GM19324 (cell line): ENCODE data around the gene PITPNB.

ENCODE experiments used
- ATAC-seq: cut with Tn5 transposase; IDR thresholded peaks from one replicate; pipeline ENCODE4 v1.9.1; 2021; ENCODE audit warnings: mild to moderate bottlenecking, moderate library complexity; ENCODE audit not compliant: unreplicated experiment, low FRiP score

The PITPNB gene

DNA sequence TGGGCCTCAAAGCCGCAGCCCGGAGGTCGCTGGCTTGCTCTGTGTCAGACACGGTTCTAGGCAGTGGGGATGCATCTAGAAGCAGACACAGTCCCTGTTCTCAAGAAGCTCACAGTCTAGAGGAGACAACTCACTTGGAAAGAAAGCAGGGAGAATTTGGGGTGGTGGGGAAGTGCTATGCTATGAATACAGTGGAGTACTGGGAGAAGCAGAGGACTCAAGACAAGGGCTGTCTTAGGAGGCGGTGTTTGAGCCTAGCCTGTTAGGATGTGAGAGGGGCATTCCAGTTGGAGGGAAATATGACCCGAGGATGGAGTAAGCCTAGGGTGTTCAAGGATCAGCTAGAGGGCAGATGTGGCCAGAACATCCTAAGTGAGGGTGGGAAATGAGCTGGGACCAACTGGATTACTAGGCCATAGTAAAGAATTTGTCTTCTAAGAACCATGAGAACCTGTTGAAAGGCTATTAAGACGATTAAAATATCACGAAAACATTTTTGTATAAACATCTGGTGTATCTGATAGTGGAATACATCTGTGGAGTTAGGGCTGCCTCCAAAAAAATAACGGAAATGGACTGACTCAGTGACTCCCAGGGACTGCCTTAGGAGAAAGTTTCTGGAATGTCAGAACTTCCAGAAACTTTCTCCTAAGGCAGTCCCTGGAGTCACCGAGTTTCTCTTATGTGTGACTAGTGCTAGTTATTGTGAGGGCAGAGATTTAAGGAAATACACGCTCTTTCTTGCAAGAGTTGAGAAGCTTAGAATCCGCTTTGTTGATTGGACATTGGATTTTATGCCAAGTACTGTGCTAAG is 1.1 kb upstream of the PITPNB start:
- peak; percentile 26 for ATAC-seq

DNA sequence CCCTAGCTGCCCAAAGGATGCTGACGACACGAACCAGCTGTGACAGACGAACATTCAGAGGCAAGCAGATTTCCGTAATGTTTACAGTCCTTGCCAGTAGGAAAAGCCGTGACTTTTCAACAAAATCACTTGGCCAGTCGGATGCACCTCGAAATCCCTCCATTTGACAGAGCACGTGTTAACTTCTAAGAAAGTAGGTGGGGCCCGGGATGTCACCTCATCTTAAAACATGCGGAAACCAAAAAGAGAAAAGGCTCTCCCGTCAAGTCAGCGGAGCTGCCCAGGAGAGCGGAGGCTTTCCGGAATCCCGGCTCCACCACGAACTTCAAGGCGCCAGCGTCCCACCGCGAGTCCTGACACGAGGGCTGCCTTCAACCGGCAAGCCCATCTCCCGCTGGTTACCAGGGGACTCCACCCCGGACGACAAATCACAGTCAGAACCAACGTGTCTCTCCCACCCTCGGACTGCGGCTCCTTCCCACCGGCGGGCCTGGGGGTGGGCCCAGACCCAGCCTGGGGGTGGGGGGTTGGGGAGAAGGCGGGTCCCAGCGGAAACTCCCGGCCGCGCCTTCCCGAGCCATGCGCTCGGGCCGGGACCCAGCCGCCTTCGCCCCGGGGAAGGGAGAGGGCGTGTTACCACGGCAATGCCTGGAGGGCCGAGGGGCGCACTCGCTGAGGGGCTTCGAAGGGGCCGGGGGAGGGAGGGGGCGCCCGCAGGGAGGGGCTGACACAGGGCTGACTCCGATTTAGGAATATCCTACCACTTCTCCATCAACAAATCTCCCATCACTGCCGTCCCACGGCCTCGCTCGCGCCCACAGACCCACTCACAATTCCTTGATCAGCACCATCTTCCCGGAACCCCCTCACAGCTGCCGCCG is 475 bp downstream of the PITPNB start:
- ATAC-seq = peak; percentile 23

DNA sequence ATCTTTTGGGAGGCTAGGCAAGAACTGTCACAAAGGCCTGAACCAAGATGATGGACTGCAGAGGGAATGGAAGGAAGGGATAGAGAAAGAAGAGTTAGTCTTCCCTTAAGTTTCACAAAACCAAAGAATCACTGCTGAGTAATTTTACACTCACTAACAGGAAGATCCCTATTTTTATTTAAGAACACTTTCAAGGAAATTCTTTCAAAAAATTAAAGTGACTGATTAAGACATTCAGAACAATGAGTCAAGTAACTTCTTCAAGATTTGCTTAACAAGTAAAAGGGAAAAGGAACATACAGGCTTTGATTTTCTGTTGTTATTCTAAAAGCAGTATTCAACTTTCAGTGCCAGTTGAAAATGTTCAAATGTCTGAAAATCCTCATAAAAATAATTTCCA is 3.1 kb downstream of the PITPNB start:
- ATAC-seq = no peak

DNA sequence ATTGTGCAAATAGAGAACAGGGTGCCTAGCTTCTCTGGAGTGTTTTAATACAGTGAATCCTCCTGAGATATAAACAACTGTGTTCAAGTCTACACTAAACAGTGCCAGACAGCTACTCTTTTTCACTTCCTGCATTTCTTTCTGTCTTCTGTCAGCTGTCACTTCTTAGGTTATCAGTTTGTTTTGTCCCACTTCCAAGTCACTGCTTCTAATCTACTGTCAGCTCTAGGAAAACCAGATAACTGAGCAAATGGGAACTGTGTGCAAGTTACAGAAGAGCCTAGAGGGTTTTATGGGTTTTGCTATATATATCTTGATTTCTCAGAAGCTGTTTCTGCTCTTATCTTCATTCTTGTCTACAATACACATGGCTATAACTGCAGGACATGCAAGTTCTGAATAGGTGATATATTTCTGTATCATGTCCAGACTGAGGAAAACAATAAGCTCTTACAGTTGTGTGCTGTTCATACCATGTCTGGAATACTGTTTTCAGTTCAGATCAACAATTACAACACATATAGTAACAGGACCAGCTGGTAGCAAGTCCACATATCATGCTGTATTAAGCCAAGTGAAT is 5.8 kb downstream of the PITPNB start:
- no peak for ATAC-seq

DNA sequence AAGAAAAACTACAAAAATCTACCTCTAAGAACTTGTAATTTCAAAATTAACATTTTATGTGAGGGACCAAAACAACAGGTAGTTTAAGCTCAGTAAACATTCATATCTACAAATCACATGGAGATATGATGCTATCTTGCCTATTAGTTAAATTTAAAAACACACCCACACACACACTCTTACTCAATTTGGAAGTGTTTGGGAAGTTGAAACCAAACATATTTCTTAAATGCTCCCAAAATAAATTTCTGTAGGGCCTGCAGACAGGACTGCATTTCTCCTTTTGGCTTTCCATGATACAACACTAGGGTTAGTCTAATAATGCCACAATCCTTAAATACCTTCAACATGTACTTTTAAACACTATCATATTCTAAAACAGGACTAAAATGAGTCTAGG is 7.0 kb downstream of the PITPNB start:
- ATAC-seq = no peak

DNA sequence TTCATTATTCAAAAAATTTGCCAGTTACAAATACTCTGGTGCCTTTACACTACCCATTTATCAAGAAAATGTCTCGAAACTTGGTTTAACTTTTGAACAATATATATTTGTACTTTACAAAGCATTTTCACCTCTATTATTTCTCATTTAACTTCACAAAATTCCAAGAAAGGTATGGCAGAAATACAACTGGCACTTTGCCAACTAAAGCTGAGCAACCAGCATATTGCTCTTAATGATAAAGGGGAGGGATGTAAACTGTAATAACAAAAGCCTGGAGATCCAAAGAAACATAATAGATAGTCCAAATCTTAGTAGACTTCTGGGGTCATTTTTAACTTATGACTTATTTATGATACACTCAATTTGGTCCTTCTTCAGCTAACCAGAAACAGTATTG is 7.7 kb downstream of the PITPNB start:
- ATAC-seq = no peak

DNA sequence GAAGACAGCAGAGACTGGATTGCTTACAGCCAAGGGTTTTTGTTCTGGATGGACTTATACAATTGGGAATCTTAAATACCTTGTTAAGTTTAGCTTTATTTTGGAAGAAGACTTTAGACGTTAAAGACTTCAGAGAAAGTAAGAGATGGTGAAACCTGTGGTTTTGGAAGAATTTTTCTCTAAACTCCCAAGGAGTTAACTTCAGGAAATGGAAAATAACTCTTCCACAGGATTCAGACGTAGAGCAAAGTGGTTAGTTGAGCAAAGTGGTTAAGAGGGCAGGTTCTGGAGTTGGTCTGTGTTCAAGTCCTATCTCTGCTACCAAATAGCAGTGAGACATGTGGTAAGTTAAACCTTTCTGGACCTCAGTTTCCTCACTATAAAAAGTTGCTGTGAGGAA is 12.8 kb downstream of the PITPNB start:
- ATAC-seq = no peak

DNA sequence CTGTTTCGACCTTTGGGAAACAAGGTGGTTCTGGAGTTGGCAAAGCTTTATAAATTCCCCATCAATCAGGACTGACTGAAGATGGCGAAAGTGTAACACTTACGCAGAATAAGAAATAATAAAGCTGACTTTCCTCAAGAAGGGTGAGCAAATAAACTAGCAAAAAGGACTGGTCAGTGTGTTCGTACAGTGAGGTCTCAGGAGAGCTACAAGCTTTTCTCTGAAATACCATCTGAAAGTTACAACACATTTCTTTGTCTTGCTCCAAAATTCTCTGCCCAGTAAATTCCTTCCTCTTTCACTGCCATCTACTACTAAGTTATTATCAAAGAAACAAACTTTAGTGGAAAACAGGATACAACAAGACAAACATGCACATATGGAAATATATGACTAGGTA is 13.4 kb downstream of the PITPNB start:
- ATAC-seq = no peak

DNA sequence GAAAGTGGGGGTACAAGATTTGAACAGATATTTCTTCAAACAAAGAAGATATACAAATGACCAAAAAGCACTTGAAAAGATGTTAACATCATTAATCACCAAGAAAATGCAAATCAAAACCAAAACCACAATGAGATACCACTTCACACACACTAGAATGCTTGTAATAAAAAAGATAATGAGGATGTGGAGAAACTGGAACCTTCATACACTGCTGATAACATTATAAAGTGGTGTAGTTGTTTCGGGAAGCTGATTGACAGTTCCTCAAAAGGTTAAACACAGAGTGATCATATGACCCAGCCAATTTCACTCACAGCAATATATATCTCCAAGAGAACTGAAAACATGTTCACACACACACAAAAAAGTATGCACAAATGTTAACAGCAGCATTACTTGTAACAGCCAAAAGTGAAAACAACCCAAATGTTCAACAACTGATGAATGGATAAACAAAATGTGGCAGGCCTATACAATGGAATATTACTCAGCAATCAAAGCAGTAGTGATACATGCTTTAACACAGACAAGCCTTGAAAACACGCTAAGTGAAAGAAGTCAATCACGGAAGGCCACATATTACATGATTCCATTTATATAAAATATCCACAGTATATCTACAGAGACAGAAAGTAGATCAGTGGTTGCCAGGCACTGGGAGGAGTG is 15.1 kb downstream of the PITPNB start:
- ATAC-seq = no peak

DNA sequence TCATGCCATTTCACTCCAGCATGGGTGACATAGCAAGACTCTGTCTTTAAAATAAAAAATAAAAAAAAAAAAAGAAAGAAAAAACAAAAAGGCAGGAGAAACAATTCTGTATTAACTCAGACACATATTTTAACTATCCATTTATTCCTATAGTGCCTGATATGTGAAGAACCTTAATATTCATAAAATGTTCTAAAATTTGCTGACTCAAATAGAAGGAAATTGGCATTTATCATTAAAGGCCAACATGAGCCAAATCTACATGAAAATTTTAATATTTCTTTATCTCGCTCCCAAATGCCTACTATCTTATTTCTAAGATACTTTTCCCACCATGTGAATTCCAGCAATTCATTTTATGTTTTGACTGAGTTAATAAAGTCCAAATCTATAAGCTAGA is 18.9 kb downstream of the PITPNB start:
- ATAC-seq = no peak

DNA sequence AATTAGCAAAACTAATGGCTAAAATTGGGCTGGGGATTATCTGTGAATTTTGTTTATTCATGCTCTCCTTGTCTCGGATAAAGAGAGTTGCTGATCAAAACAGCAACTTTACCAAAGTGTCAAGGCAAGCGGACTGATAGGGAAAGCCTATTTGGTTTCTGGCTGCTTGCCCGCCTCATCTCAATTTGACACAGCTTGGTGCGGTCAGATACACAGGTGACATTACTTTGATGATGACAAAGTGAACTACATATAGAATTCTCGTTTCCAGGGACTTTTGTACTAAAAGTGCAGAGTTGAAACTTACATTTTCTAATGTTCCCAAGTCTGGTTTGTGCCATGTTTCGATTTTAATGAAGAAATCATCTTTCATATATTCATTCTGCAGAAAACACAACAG is 22.8 kb downstream of the PITPNB start:
- no peak for ATAC-seq

DNA sequence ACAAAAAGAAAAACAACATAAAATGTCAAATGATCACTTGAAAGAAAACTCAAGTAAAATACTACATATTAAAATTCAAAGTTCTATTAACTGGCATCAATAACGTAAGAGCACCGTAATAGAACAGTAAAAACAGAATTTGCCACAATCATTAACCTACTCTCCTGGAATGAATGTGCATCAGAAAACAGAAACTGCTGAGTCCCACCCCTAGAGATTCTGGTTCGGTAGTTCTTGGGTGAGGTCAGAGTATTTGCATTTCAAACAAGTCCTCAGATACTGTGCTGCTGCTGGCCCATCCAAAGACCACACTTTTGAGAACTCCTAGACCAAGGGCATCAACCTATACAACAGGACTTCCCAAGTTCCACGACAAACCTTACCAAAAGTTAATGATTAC is 23.5 kb downstream of the PITPNB start:
- ATAC-seq = peak; percentile 59

DNA sequence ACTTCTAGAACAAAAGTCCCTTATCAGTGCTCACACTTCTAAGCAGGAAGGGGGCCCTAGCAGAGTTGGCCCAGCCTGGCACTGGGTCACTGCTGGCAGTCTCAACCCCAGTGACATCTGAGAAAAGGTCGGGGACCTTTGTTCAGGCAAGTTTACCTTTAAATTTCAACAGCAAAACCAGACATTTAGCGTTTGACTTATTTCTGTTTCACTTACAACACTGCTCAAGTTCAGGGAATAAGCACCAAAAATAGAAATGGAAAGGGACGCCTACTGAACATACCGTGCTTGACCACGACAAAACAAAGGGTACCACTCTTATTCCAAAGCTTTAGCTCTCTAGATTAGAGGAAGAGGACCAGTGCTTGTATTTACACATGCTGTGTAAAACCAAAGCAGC is 26.2 kb downstream of the PITPNB start:
- no peak for ATAC-seq

DNA sequence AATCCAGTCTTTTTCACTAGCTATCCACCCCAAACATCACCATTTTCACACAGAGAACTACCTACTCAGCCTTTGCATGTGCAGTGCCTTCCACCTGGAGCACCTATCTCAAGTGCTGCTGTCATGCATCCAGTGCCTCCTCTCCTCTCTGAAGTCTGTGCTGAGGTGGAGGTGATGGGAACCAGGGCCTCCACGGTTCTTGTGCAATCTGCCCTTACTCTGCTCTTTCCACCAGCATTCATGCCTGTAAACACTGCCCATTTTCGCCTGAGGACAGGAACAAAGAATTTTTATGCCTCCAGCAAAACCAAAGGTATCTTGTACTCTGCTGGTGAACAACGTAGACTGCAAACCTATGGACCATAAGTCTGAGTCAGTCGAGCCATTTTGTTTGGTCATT is 27.0 kb downstream of the PITPNB start:
- no peak for ATAC-seq

DNA sequence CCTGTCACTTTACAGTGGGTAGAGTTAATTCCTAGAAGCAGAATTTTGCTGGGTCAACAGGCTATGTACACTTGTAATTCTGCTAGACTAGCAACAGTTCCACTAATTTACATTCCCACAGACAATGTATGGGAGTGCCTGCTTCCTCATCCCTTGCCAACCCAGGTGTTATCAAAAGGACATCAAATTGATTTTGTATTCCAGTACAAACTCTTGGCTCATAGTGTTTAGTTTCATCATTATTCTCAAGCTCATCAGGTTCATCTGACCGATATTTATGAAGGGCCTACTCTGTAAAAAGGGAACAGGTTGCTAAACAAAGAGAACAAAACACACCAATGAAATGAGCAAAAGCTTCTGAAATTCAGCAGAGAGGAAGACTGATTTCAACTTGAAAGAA is 30.7 kb downstream of the PITPNB start:
- ATAC-seq = no peak

DNA sequence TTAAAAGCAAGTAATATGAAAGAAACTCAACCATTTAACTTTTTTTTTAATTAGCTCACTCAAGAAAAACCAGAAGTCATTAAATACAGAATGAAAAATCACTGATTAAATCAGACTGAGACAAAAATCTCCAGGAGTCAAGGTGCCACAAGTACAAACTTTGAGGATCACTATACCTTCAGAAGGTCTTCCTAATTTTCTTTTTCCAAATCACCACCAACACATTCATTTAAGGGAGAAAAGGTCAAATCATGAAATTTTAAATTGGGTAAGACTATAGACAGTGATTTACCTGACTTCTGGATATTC is 32.3 kb downstream of the PITPNB start:
- ATAC-seq = no peak

DNA sequence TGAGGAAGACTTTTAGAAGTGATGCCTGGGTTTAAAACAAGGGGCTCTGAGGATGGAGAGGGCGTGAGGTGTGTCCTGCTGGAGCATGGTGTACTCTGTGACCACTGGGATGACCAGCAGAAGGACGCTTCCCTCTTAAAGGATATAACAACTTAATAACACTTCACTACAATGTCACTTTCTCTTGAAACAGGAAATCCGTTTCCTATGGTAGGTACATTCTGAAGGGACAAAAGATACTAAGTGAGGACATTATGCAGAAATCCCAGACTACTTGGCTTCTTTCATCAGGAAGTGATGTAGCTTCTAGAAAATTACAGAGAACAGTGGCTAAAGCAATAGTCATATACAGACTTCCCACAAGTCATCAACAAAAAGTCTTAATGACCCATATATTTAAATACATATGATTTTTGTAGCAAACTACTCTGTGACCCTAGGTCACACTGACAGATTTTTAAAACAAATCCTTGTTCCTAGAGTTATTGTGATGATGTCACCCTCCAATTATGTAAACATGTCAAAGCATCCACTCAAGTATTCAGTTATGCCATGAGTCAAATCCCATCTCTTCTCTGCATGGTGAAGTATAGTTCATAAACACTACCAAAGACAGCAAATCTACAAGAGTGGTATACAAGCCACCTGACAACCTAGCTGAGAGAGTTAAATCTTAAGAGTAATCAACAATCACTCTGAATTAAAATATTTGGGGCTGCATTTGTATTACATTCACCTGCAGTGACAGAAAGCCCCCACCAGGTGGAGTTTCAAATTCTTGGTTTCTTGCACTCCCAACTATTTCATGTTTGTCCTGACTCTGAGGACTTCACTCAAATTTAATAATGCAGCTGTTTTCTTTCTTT is 32.8 kb downstream of the PITPNB start:
- no peak for ATAC-seq

DNA sequence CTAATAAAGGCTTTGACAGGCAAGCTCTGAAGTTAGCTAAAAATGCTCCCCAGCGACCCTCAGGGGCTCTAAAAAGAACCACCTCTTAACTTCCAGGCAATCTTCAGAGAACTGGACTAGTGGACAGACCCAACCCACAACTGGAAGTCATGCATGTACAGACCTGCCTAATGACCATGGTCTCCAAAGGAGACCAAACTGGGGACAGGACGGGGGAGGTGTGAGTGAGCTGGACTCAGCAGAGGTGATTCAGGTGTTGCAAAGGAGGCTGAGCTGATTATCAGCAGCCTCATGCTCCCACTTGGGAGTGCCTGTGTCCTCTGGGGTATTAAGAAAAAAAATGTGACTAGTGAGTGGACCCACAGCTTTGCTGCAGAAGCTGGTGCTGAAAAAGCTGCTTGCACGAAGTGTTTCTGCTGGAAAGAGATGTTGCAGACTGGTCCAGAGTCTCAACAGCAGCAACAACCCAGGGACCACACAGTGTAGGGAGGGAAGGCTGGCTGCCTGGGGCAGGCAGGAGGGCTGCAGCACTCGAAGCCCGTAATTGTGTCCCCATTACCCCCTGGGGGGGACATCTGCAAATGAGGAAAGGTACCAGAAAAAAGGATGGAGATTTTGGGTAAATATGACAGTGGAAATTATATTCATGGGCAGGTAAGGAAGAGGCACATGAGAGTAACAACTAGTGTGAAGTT is 35.3 kb downstream of the PITPNB start:
- no peak for ATAC-seq

DNA sequence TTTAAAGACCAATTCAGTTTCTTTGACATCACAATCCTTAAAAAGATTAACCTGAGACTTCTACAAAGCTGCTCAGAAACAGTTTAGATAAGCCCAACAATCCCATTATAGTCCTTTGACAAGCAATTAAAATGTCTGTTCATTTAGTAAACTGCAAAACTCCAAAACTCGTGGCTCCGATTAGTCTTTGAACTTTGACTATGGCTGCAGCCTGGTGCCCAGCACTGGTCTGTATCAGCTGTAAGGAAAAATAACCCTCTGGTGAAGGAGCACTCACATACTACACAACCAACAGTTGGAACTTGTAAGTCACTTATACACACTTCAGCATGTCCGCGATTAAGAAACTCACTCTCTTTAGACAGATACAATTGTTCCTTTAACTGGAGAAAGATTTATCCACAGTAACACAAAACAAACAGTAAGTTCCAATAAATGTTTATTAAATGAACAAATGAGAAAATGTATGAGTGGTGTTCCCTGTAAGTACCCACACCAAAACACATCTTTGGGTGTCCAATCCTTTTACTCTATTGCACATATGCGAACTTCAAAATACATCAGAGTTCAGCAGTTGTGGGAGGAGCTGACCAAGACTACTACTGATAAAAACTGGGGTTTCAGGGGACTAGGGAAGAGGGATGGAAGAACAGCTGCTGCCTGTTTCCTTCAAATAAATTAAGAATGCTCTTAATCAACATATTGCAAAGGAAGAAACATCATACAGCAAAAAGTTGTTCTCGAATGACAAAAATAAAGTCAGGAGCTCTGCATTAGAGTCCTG is 36.4 kb downstream of the PITPNB start:
- ATAC-seq = no peak
